ENCODE measurements around the gene ZNF236. TPM values are rescaled to one million over a fixed set of nuclear protein-coding genes. Genes with fewer than 3 reads are reported as not detected.

The ZNF236 gene
- total RNA-seq, 1 donor from 2014 or later: 27.4 TPM

DNA sequence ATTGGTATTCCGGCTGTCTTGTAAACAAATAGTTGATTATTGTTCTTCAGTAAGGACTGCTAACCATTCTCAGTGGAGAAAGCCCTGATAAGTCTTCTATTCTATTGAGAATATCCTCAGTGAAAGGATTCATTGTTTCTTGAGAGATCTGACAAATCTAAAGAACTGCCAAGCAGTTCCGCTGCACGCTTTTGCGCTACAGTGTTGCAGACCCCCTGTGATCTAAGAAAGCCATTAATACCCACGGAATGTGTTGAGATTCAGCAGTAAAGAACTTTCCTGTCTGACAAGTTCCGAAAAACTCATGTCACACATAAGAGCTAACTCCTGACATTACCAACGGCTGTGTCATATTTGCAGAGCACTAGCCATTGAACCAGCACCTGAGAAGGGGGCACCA, 63.8 kb downstream of the ZNF236 start:
- CTCF ChIA-PET: no interaction called here
- H3K36me3 Mint-ChIP-seq (ENCODE audit: low read depth): peaks cover 87% of the 10 kb centered on the region
- H3K27me3 Mint-ChIP-seq: no peaks in the 10 kb centered on the region
- ATAC-seq (ENCODE audit: low read depth) (no peak), DNase-seq (no peak)
- intact Hi-C loops (cut with micrococcal nuclease): no loop called here
- no peaks in the 10 kb centered on the region for H3K9me3 Mint-ChIP-seq
- H3K4me3 Mint-ChIP-seq: no peak overlapping the region
- no peak overlapping the region for H3K27ac Mint-ChIP-seq
- no peaks in the 10 kb centered on the region for H3K4me1 Mint-ChIP-seq
- TF ChIP-seq, protein P1, sequence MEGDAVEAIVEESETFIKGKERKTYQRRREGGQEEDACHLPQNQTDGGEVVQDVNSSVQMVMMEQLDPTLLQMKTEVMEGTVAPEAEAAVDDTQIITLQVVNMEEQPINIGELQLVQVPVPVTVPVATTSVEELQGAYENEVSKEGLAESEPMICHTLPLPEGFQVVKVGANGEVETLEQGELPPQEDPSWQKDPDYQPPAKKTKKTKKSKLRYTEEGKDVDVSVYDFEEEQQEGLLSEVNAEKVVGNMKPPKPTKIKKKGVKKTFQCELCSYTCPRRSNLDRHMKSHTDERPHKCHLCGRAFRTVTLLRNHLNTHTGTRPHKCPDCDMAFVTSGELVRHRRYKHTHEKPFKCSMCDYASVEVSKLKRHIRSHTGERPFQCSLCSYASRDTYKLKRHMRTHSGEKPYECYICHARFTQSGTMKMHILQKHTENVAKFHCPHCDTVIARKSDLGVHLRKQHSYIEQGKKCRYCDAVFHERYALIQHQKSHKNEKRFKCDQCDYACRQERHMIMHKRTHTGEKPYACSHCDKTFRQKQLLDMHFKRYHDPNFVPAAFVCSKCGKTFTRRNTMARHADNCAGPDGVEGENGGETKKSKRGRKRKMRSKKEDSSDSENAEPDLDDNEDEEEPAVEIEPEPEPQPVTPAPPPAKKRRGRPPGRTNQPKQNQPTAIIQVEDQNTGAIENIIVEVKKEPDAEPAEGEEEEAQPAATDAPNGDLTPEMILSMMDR (IDR thresholded peaks at IDR 0.05): no peak
- POLR2A ChIA-PET: no interaction called here

DNA sequence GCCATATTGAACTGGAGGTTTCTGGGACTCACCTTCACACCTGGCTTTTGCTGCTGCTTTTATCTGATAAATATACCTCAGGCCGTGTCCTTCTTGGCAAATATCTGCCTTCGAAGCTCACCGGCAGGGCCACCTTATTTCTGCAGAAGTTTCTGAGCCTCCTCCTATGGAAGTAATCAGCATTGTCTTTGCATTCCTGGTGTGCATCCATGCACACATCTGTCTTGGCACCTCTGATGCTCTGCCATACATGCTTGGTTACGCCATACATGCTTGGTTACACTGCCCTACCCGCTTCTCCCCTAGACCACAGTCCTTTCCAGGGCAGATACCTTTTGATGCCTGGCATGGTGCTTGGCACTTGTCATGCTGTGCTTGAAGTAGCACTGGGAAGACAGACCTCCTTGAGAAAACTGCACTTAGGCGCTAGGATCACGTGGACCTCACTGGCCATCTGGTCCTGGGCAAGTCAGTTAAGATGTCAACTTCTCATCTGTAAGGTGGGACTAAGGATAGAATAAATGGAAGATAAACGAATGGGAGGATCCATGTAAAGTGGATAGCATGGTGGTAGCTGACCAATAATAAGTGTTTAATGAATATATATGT, 66.8 kb downstream of the ZNF236 start:
- Mint-ChIP-seq H3K9me3 (no peaks in the 10 kb centered on the region), H3K27ac (no peak overlapping the region), H3K27me3 (no peaks in the 10 kb centered on the region), H3K36me3 (ENCODE audit: low read depth) (peaks cover 73% of the 10 kb centered on the region), H3K4me1 (no peaks in the 10 kb centered on the region), H3K4me3 (no peak overlapping the region)
- ATAC-seq (ENCODE audit: low read depth): no peak
- intact Hi-C loops (cut with micrococcal nuclease): no loop called here
- TF ChIP-seq, protein P1 (IDR thresholded peaks at IDR 0.05): no peak
- ChIA-PET CTCF (no interaction called here), POLR2A (no interaction called here)
- no peak for DNase-seq

DNA sequence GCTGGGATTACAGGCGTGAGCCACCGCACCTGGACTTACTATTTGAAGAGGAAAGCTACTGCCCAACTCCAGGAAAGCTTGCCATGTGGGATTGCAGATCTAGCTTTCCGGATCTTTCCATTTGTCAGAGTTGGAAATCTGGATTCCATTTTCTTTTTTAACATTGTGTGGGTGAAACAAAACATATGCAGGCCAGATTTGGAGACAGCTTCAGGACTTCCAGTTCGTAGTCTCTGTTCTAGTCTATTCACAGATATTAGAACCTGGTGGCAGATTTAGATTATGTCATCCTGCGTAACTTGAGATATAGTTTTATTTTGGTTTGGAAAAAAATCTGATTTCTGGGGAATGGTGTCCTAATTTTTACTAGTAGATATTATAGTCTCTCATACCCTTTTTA, 70.5 kb downstream of the ZNF236 start:
- Mint-ChIP-seq H3K4me1 (no peaks in the 10 kb centered on the region), H3K36me3 (ENCODE audit: low read depth) (peaks cover 69% of the 10 kb centered on the region), H3K9me3 (no peaks in the 10 kb centered on the region), H3K4me3 (no peak overlapping the region), H3K27me3 (no peaks in the 10 kb centered on the region), H3K27ac (no peak overlapping the region)
- intact Hi-C loops (cut with micrococcal nuclease): no loop called here
- CTCF ChIA-PET: no interaction called here
- DNase-seq (no peak), ATAC-seq (ENCODE audit: low read depth) (no peak)
- POLR2A ChIA-PET: no interaction called here
- TF ChIP-seq, protein P1 (IDR thresholded peaks at IDR 0.05): no peak

DNA sequence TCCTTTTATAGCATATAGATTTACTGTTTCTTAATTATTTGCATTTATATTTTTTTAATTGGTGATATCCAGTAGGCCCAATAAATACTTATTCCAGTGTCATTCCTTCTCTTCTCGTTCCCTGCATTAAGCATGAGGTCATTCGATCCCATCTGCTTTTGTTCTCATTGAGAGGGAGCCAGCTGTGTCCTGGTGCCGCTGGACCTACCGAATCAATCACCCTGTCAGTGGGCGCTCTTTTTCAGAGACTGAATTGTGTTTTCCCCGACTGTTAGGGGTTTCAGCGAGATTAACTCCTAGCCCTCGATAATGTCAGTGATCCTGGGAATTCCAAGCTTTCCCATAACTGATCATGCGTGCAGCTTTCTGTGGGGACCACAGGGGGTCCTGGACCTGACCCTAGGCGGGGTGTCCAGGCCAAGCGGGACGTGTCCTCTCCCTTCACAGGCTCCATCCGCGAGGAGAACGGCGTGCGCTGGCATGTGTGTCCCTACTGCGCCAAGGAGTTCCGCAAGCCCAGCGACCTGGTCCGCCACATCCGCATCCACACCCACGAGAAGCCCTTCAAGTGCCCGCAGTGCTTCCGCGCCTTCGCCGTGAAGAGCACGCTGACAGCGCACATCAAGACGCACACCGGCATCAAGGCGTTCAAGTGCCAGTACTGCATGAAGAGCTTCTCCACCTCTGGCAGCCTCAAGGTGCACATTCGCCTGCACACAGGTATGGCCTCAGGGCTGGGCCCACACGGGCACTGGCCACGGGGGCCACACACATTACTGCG, 72.4 kb downstream of the ZNF236 start:
- POLR2A ChIA-PET: no interaction called here
- no peaks in the 10 kb centered on the region for H3K27me3 Mint-ChIP-seq
- no peak overlapping the region for H3K4me3 Mint-ChIP-seq
- TF ChIP-seq, protein P1 (IDR thresholded peaks at IDR 0.05): no peak
- no peak for DNase-seq
- no peaks in the 10 kb centered on the region for H3K4me1 Mint-ChIP-seq
- intact Hi-C loops (cut with micrococcal nuclease): no loop called here
- no peak overlapping the region for H3K27ac Mint-ChIP-seq
- ATAC-seq (ENCODE audit: low read depth): no peak
- no peaks in the 10 kb centered on the region for H3K9me3 Mint-ChIP-seq
- H3K36me3 Mint-ChIP-seq (ENCODE audit: low read depth): peaks cover 71% of the 10 kb centered on the region
- CTCF ChIA-PET: no interaction called here

DNA sequence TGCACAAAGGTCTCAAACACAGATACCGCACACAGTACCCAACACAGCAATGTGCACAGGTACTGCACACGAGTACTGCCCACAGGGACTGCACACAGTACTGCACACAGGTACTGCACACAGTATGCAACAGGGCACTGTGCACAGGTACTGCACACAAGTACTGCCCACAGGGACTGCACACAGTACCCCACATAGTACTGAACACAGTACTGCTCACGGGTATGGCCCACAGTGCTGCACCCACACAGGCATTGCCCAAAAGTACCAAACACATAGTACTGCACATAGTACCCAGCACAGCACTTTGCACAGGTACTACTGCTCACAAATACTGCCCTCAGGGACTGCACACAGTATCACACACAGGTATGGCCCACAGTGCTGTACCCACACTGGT, 73.1 kb downstream of the ZNF236 start:
- DNase-seq: no peak

More for the DNA sequence above, 73.1 kb downstream of the ZNF236 start:
- POLR2A ChIA-PET: no interaction called here
- Mint-ChIP-seq H3K9me3 (no peaks in the 10 kb centered on the region), H3K4me1 (no peaks in the 10 kb centered on the region), H3K27me3 (no peaks in the 10 kb centered on the region), H3K27ac (no peak overlapping the region), H3K36me3 (ENCODE audit: low read depth) (peaks cover 69% of the 10 kb centered on the region), H3K4me3 (no peak overlapping the region)
- TF ChIP-seq, protein P1 (IDR thresholded peaks at IDR 0.05): no peak
- intact Hi-C loops (cut with micrococcal nuclease): no loop called here
- CTCF ChIA-PET: no interaction called here
- no peak for ATAC-seq (ENCODE audit: low read depth)

All from activated B cell treated with CpG ODN at 0.5 μM for 24 hours (primary cell).